ENCODE results near the gene GPRIN2.
"Not testable (repeated sequence)": the region's sequence is repeated elsewhere in the genome, so short reads cannot be mapped to it uniquely, and the experiment has no call there.

Gene GPRIN2

GRCh38 chr10:46514899-46515298 is 41.6 kb downstream of the GPRIN2 start:
- H3K4me1 Mint-ChIP-seq: no peaks in the 10 kb centered on the region
- H3K36me3 Mint-ChIP-seq (ENCODE audit: low read depth): no peaks in the 10 kb centered on the region
- no peak overlapping the region for H3K4me3 Mint-ChIP-seq
- DNase-seq: no peak
- no peak for TF ChIP-seq CTCF (IDR thresholded peaks at IDR 0.05)
- H3K27me3 Mint-ChIP-seq (ENCODE audit: low read depth, poor library complexity): no peaks in the 10 kb centered on the region
- no peaks in the 10 kb centered on the region for H3K9me3 Mint-ChIP-seq
- H3K27ac Mint-ChIP-seq: no peak overlapping the region

- Mint-ChIP-seq H3K4me1 (no peaks in the 10 kb centered on the region), H3K4me3 (no peak overlapping the region), H3K9me3 (no peaks in the 10 kb centered on the region), H3K27ac (no peak overlapping the region), H3K36me3 (ENCODE audit: low read depth) (no peaks in the 10 kb centered on the region), H3K27me3 (ENCODE audit: low read depth, poor library complexity) (no peaks in the 10 kb centered on the region)
- TF ChIP-seq CTCF (IDR thresholded peaks at IDR 0.05): no peak
- no peak for DNase-seq
Observed at GRCh38 chr10:46514431-46514861, 42.0 kb downstream of the GPRIN2 start.

GRCh38 chr10:46513333-46513732 is 43.1 kb downstream of the GPRIN2 start:
- H3K27ac Mint-ChIP-seq; H3K4me1 Mint-ChIP-seq; H3K4me3 Mint-ChIP-seq; H3K36me3 Mint-ChIP-seq (ENCODE audit: low read depth); H3K9me3 Mint-ChIP-seq; DNase-seq; H3K27me3 Mint-ChIP-seq (ENCODE audit: low read depth, poor library complexity): not testable (repeated sequence)

GRCh38 chr10:46512725-46513124 is 43.7 kb downstream of the GPRIN2 start:
- H3K36me3 Mint-ChIP-seq (ENCODE audit: low read depth); DNase-seq; H3K27me3 Mint-ChIP-seq (ENCODE audit: low read depth, poor library complexity); H3K9me3 Mint-ChIP-seq; H3K4me3 Mint-ChIP-seq; H3K27ac Mint-ChIP-seq; H3K4me1 Mint-ChIP-seq: not testable (repeated sequence)

GRCh38 chr10:46512002-46512401 is 44.5 kb downstream of the GPRIN2 start:
- H3K27me3 Mint-ChIP-seq (ENCODE audit: low read depth, poor library complexity); H3K4me3 Mint-ChIP-seq; H3K27ac Mint-ChIP-seq; DNase-seq; H3K4me1 Mint-ChIP-seq; H3K36me3 Mint-ChIP-seq (ENCODE audit: low read depth); H3K9me3 Mint-ChIP-seq: not testable (repeated sequence)
